Effector CD4-positive, alpha-beta T cell (primary cell): ENCODE results near the gene SLC35A4.
"Not testable (repeated sequence)": the region's sequence is repeated elsewhere in the genome, so short reads cannot be mapped to it uniquely, and the experiment has no call there.

Experiments
- DNase-seq: peaks from one replicate; pipeline ENCODE4 v3.0.0-alpha.2; 2020

Gene SLC35A4

DNA sequence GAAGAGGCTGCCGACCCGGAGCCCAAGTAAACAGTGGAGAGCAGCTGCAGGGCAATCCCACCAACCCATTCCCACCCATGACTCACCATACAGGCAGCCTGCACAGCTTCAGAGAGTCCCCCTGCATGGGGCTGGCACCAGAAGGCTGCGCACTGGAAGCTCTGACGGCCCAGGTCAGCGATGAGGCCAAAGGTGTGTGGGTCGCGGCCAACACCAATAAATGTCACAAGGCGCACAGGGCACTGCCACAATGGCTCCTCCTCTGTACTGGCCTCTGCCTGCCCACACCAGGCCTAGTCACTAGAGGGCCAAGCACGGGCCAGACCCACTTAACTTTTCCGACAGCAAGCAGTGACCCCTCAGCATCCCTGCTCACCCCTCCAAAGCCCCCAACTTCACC is 4.4 kb upstream of the SLC35A4 start:
- DNase-seq, result no peak

DNA sequence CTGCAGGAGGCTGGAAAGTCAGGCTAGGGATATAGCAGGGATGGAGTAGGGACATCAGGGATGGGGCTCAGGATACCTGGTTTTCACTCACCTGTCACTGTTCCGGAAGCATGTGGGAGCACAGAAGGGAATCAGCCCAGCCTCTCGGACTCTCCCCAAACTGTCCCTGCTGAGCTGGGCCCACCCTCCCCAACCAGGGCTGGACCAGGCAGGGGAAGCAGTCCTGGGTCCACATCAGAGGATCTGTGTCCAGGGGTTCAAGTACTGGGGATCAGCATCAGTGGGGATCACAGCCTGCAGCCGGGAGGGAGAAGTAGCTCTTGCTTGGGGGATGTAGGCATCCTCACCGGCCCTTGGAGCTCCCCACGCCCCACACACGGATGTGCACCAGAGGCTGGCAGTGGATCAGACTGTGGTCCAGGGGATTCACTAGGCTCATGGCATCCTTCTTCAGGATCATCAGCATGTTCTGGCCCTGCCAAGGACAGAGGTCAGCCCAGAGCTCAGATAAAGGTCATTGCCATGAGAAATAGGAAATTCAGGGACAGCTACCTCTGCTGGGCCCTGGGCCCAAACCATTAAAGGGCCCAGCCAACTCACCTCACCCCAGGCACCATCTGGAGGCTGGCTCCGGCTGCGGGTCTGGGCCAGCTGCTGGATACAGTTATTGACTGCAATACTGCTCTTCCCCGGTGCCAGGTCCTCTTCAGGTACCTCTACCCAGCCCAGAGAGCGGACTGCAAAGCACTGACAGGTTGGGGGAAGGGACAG is 2.7 kb upstream of the SLC35A4 start:
- no peak for DNase-seq

DNA sequence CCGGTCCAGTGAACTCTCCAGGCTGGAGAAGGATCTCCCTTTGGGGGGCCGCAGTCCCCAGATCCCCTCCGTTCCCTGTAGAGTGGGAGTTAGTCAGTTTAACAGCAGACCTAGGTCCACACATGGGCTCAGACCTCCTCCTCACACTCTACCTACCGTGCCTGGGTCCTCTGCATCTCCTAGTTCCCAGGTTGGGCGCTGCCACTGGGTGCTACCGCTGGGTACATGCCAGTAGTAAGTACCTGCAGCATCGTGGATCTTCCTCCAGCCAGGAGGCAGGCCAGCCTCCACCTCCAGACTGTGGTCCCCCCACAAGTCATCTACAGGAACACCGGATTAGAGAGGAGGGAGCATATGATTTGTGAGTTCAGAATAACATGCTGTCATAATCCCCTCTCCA is 1.0 kb upstream of the SLC35A4 start:
- DNase-seq, result no peak

DNA sequence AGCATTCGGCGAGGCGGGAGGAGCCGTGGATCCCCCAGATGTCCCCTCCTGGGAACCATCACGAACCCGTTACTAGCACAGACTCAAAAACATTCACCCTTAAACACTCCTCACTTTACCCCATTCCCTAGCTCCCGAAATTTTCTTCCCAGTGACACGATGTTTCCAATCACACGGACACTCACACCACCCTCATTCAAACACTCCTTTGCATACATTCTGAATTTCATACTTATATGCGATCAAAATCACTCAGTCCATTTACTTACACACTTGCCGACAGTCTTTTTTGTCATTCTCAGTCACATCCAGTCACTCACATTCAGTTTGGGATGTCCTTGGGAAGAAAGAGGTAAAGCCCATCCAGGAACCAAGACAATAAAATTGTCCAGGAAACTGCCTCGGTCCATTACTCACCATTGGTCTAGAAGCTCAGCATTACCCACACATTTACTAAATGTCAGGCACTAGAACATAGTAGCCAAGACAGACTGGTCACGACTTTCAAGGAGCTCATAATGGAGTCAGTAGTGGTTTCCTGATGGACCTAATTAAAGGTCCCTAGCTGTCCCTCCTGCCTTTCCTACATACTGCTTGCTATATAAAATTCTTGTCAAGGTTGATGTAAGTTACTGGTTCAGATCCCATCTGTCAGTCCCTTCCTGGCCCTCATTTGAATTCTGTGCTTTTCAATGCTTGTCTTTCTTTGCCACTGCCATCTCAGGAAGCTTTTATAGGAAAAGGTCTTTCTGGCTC is 574 bp downstream of the SLC35A4 start:
- no peak for DNase-seq

DNA sequence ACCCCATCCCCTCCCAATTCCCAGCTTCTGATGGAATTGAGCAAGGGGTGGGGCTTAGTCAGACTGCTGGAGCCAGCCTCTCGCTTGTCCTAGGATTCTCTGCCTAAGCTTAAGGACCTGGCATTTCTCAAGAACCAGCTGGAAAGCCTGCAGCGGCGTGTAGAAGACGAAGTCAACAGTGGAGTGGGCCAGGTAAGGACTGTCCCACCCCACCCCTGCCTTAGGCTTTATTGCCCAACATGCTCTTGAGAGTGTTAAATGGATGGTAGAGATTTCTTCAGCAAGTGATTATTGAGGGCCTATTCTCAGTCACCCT is 1.1 kb downstream of the SLC35A4 start:
- no peak for DNase-seq

DNA sequence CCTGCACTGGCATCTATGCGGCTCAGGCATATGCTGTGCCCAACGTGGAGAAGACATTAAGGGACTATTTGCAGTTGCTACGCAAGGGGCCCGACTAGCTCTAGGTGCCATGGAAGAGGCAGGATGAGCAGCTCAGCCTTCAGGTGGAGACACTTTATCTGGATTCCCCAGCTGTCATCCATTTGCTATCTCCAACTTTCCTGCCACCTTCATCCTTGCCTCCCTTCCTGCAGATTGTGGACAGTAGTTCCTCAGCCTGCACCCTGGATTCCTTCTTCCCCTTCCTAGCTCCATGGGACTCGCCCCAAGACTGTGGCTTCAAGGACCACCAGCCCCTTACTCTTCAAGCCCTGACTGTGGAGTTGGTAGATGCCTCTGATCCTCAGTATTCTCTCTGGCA is 2.0 kb downstream of the SLC35A4 start:
- no peak for DNase-seq

DNA sequence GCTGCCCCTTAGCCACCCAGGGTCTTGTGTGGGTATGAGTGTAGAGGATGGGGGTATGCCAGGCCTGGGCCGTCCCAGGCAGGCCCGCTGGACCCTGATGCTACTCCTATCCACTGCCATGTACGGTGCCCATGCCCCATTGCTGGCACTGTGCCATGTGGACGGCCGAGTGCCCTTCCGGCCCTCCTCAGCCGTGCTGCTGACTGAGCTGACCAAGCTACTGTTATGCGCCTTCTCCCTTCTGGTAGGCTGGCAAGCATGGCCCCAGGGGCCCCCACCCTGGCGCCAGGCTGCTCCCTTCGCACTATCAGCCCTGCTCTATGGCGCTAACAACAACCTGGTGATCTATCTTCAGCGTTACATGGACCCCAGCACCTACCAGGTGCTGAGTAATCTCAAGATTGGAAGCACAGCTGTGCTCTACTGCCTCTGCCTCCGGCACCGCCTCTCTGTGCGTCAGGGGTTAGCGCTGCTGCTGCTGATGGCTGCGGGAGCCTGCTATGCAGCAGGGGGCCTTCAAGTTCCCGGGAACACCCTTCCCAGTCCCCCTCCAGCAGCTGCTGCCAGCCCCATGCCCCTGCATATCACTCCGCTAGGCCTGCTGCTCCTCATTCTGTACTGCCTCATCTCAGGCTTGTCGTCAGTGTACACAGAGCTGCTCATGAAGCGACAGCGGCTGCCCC is 2.6 kb downstream of the SLC35A4 start:
- DNase-seq, result no peak

DNA sequence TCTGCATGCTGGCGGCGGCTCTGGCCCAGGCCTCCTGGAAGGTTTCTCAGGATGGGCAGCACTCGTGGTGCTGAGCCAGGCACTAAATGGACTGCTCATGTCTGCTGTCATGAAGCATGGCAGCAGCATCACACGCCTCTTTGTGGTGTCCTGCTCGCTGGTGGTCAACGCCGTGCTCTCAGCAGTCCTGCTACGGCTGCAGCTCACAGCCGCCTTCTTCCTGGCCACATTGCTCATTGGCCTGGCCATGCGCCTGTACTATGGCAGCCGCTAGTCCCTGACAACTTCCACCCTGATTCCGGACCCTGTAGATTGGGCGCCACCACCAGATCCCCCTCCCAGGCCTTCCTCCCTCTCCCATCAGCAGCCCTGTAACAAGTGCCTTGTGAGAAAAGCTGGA is 3.2 kb downstream of the SLC35A4 start:
- no peak for DNase-seq

DNA sequence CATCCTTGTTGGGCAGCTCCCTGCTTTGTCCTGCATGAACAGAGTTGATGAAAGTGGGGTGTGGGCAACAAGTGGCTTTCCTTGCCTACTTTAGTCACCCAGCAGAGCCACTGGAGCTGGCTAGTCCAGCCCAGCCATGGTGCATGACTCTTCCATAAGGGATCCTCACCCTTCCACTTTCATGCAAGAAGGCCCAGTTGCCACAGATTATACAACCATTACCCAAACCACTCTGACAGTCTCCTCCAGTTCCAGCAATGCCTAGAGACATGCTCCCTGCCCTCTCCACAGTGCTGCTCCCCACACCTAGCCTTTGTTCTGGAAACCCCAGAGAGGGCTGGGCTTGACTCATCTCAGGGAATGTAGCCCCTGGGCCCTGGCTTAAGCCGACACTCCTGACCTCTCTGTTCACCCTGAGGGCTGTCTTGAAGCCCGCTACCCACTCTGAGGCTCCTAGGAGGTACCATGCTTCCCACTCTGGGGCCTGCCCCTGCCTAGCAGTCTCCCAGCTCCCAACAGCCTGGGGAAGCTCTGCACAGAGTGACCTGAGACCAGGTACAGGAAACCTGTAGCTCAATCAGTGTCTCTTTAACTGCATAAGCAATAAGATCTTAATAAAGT is 3.9 kb downstream of the SLC35A4 start:
- DNase-seq, result no peak

DNA sequence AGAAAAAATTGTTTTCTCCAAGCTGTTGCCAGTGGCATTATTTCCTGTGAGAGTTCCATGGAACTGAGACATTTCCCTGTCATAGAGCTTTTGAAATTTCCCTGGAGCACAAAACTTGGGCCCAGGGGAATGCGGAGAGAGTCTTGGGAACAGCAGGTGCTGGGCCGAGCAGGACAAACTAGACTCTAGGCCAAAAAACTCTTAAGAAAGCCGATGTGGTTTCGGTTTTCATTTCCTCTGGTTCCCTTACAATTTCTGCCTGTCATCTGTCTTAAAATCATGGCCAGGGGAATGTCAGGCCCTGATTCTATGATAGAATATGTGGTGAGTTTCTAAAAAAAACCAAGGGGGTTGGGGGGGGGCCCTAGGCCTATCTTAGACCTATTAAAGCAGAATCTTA is 4.6 kb downstream of the SLC35A4 start:
- DNase-seq, result no peak

DNA sequence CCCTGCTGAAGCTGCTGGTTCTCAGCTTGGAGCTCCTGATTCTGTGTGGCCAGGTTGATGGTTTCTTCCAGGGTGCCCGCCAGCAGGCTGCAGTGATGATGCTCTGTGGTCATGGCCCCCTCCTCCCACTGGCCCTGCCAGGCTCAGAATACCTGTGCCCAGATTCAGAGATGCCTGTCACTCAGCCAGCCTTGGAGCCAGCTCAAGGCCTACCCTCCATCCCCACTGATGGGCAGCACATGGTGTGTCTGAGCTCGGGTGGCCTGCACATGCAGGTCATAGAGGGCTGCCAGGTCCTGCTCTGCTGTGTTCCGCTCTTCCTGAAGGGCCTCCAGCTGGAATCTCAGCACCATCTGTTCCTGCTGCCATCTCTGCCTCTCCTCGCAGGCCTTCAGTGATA is 5.4 kb downstream of the SLC35A4 start:
- no peak for DNase-seq

DNA sequence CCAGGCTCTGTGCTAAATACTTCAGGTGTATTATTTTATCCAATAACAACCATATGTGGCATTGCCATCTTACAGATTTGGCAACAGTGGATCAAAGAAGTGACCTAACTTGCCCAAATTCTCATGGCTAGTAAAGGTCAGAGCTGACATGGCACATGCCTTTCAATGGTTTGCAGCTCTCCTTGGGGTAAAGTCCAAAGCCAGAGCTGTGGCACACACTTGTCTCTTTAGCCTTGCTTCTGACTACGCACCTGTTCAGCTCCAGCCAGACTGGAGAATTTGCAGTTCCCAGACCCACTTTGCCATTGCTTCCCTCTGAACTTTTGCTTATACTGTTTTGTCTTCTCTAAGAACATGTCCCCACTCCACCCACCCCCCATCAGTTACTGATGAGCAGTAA is 5.9 kb downstream of the SLC35A4 start:
- no peak for DNase-seq

DNA sequence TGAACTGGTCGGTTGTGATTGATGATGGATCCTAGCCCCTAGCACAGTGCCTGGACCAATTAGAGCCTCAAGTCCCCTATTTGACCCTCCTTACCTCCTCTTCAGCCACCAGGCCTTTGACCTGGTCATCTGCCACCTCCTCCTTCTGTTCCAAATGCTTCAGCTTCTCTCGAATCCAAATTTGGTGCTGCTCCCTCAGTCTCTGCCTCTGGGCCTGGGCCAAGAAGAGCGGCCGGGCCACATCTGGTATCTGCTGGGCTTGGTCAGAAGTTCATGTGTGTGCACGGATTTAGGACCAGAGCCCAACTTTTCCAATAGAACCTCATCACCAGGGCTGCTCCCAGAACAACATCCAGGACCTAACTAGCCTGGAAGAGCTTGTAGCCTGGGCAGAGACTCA is 6.5 kb downstream of the SLC35A4 start:
- no peak for DNase-seq

DNA sequence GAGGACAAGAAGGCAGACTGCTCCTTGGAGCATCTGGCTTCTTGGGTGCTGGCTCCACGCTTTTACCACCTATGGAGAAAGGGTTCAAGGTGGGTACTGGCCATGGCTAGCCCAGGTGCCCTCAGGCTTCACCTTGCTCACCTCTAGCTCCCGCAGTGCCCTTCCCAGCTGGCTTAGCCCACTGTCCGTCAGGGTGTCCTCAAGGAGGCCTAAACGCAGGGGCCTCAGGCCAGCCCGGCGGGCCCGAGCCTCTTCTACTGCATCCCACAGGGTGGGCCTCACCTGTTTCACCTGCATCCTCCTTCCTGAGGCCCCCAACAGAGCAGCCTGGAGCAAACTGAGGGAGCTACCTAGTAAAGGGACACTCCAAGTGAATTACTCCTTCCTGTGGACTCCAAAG is 9.1 kb downstream of the SLC35A4 start:
- no peak for DNase-seq

DNA sequence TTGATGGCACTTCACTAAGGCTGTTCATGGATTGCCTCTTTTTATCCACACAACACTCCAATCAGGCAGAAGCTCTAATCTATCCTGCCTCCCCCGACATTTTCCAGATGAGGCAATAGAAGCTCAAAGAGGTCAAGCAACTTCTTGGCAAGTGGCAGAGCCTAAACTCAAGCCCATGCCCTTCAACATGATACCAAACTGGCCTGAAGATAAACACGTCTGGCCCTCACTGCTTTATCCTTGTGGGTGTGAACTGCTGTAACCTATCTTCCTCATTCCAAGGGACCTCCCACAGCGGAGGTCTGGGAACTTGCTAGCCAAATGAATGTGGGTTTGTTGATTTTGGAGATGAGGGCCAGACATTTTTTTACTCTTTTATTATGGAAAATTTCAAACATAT is 9.5 kb downstream of the SLC35A4 start:
- DNase-seq, result no peak

DNA sequence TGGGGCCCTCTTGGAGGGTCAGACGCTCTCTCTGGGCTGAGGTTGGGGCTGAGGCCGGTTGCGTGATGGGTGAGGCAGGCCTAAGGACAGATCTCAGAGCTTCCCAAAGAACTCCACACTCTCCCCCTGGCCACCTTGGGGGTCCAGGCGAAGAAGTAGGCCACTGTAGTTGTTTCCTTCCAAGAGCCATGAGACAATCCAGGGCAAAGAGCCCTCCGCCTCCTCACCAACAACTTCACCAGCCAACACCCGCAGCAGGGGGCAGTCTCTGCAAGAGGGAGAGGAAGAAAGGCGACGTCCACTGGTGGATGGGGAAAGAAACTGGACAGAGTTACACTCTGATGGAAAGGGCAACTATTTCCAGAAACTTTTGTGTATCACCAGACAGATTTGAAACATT is 10.7 kb downstream of the SLC35A4 start:
- DNase-seq, result no peak

DNA sequence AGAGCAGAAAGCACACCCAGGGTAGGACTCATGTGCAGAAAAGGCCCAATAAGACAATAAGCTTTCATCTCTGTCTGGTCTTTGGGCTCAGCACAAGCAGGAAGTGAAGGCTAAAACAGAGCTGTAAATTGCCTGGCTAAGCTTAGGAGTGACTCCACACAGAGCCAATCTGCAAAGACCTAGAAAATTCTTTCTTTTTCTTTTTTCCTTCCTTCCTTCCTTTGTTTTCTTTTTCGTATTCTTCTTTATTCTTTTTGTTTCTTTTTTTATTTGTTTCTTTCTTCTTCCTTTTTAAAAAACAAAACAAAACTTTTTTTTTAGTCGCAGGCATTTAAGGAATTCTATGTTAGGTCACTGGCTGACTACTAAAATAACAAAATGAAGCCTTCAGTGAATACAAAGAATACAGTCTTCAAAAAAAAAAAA is 12.2 kb downstream of the SLC35A4 start:
- DNase-seq, result no peak

DNA sequence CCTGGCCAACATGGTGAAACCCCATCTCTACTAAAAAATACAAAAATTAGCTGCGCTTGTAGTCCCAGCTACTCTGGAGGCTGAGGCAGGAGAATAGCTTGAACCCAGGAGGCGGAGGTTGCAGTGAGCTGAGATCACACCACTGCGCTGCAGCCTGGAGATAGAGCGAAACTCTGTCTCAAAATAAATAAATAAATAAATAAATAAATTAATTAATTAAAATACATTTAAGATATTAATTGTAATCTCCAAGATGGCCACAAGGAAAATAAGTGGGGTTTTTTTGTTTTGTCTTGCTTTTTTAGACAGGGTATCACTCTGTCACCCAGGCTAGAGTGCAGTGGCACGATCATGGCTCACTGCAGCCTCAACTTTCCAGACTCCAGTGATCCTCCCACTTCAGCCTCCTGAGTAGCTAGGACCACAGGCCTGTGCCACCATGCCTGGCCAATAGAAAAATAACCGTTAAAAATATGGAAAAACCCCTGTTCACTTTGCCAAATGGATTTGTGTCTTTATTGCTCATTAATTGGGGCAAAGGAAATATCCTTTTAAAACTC is 14.6 kb downstream of the SLC35A4 start:
- DNase-seq, result not testable (repeated sequence)

DNA sequence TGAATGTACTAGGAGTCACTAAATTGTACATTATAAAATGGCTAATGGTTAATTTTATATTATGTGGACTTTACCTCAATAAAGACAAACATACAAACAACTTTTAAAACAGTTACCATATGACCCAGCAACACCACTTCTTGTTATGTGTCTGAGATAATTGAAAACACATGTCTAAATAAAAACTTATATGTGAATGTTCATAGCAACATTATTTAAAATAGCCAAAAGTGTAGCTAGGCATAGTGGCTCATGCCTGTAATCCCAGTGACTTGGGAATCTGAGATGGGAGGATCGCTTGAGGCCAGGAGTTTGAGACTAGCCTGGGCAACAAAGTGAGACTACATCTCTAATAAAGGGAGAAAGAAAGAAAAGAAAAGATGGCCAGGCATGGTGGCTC is 22.9 kb downstream of the SLC35A4 start:
- DNase-seq, result no peak

DNA sequence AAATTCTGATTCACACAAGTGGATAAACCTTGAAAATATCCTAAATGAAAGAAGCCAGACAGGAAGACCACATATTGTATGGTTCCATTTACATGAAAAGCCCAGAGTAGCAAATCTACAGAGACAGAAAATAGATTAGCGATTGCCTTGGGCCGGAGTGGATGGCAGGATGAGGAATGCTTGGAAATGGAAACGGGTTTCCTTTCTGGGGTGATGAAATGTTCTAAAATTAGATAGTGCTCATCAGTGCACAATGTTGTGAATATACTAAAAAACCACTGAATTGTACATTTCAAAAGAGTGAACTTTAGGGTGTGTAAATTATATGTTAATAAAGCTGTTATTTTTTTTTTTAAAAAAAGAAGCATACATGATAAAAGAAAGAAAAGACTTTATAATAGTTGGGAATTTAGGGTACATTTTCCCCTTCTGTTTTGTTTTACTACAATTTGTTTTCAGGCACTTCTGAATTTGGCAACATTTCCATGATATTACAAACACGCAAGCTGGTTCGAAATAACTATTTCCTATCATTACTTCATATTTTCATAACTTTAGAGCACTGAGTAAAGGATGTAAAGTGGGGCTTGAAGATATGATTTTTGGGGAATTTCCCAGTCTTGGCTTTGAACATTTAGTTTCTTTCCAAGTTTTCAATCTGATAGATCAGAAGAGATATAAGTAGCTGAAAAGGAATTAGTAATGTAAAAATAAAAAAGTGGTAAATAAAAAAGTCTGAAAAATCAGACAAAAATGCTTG is 23.9 kb downstream of the SLC35A4 start:
- DNase-seq, result no peak

DNA sequence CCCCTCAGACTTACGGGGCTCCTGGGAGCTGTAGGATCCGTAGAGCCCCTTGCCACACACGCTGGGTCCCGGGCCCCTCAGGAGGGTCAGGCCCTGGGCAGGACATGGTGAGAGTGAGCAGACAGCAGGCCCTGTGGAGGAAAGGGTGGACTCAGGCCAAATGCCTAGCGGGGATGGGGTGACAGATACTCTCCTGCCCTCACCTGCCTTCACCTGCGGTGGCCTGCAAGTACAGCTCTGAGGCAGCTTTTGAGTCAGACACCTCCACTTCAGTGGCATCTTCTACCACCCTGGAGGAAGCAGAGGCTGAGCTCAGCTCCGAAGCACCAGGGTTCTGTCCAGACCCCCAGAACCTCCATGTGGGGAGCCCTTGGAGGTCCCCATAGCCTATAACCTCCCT is 26.2 kb downstream of the SLC35A4 start:
- DNase-seq, result no peak

DNA sequence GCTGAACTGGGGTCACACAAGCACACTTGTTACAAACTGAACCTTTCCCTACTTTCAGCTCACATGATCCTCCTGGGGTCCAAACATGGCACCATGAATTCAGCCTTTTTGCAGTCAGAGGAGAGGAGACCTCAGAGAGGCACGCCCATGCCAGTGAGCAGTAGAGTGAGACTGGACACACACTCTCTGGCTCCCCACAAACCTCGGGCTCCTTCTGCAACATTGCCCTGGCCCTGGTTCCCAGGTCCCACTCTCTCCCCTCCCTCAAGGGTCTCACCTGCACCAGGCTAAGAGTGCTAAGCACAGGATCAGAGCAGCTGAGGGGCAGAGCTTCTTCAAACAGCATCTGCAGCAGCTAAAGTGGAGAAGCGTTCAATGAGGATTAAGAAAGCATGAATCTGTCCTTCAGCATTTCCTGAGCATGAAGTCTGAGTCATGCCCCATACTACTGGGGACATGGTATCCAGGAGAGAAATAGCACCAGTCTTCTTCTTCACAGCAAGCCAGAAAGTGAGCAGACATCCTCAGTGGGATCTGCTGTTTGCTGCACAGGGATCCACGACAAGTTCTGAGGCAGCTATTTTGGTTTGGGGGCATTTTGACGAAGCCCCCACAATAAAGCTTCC is 27.2 kb downstream of the SLC35A4 start:
- DNase-seq, result no peak
